ENCODE data around the gene ARHGEF7.

ARHGEF7 gene

GRCh38 chr13:111296417-111296816, 181.3 kb downstream of the ARHGEF7 start:
- Histone ChIP-seq H3K27ac (ENCODE audit: low read depth, low read length) (no peak overlapping the region), H3K23ac (ENCODE audit: low read length) (no peak overlapping the region), H3K79me1 (ENCODE audit: low read length) (no peaks in the 10 kb centered on the region), H3K4me3 (ENCODE audit: low read length) (no peak overlapping the region), H3K18ac (ENCODE audit: low read length) (no peak overlapping the region), H2BK15ac (replicated peaks; ENCODE audit: low read depth) (no peak overlapping the region), H4K5ac (ENCODE audit: low read length) (no peak overlapping the region), H4K8ac (ENCODE audit: low read depth, low read length) (no peak overlapping the region), H3K4me1 (ENCODE audit: control insufficient read depth, low read depth, low read length) (no peaks in the 10 kb centered on the region), H3K4me2 (ENCODE audit: low read length) (no peak overlapping the region), H3K9ac (ENCODE audit: low read length) (no peak overlapping the region), H3K27me3 (ENCODE audit: insufficient read depth, low read length, poor library complexity) (no peaks in the 10 kb centered on the region), H2AK5ac (ENCODE audit: low read length) (no peak overlapping the region), H3K79me2 (ENCODE audit: control insufficient read depth, insufficient read depth, low read length) (no peaks in the 10 kb centered on the region), H2BK5ac (ENCODE audit: low read length) (no peak overlapping the region), H3K56ac (ENCODE audit: low read length) (no peak overlapping the region), H3K36me3 (ENCODE audit: control insufficient read depth, insufficient read depth, low read length) (peaks cover 2% of the 10 kb centered on the region), H2BK120ac (ENCODE audit: low read depth, low read length) (no peak overlapping the region), H3K4ac (ENCODE audit: low read depth, low read length) (no peak overlapping the region)
- no CpG with 5 or more reads among the region's 6 CpGs for WGBS (ENCODE audit: extremely low coverage, insufficient coverage, low lambda C conversion rate)
- DNase-seq, result no peak

- Histone ChIP-seq H3K4ac (ENCODE audit: low read depth, low read length) (no peak overlapping the region), H3K18ac (ENCODE audit: low read length) (no peak overlapping the region), H3K56ac (ENCODE audit: low read length) (no peak overlapping the region), H2AK5ac (ENCODE audit: low read length) (no peak overlapping the region), H2BK15ac (replicated peaks; ENCODE audit: low read depth) (no peak overlapping the region), H3K27me3 (ENCODE audit: insufficient read depth, low read length, poor library complexity) (no peaks in the 10 kb centered on the region), H2BK5ac (ENCODE audit: low read length) (no peak overlapping the region), H3K9ac (ENCODE audit: low read length) (no peak overlapping the region), H4K5ac (ENCODE audit: low read length) (no peak overlapping the region), H3K4me1 (ENCODE audit: control insufficient read depth, low read depth, low read length) (no peaks in the 10 kb centered on the region), H3K27ac (ENCODE audit: low read depth, low read length) (no peak overlapping the region), H3K79me1 (ENCODE audit: low read length) (no peaks in the 10 kb centered on the region), H3K23ac (ENCODE audit: low read length) (no peak overlapping the region), H2BK120ac (ENCODE audit: low read depth, low read length) (no peak overlapping the region), H3K4me2 (ENCODE audit: low read length) (no peak overlapping the region), H4K8ac (ENCODE audit: low read depth, low read length) (no peak overlapping the region), H3K79me2 (ENCODE audit: control insufficient read depth, insufficient read depth, low read length) (no peaks in the 10 kb centered on the region), H3K36me3 (ENCODE audit: control insufficient read depth, insufficient read depth, low read length) (peaks cover 6% of the 10 kb centered on the region), H3K4me3 (ENCODE audit: low read length) (no peak overlapping the region)
- DNase-seq, result no peak
- no CpG with 5 or more reads among the region's 13 CpGs for WGBS (ENCODE audit: extremely low coverage, insufficient coverage, low lambda C conversion rate)
Observed at GRCh38 chr13:111298214-111298975, 183.3 kb downstream of the ARHGEF7 start.

- Histone ChIP-seq H4K8ac (ENCODE audit: low read depth, low read length) (no peak overlapping the region), H3K4me1 (ENCODE audit: control insufficient read depth, low read depth, low read length) (no peaks in the 10 kb centered on the region), H3K27me3 (ENCODE audit: insufficient read depth, low read length, poor library complexity) (no peaks in the 10 kb centered on the region), H2BK120ac (ENCODE audit: low read depth, low read length) (no peak overlapping the region), H3K56ac (ENCODE audit: low read length) (no peak overlapping the region), H3K27ac (ENCODE audit: low read depth, low read length) (no peak overlapping the region), H3K9ac (ENCODE audit: low read length) (no peak overlapping the region), H2AK5ac (ENCODE audit: low read length) (no peak overlapping the region), H3K79me2 (ENCODE audit: control insufficient read depth, insufficient read depth, low read length) (no peaks in the 10 kb centered on the region), H2BK5ac (ENCODE audit: low read length) (no peak overlapping the region), H3K79me1 (ENCODE audit: low read length) (no peaks in the 10 kb centered on the region), H2BK15ac (replicated peaks; ENCODE audit: low read depth) (no peak overlapping the region), H3K18ac (ENCODE audit: low read length) (no peak overlapping the region), H3K36me3 (ENCODE audit: control insufficient read depth, insufficient read depth, low read length) (peaks cover 8% of the 10 kb centered on the region), H3K4ac (ENCODE audit: low read depth, low read length) (no peak overlapping the region), H3K23ac (ENCODE audit: low read length) (no peak overlapping the region), H4K5ac (ENCODE audit: low read length) (no peak overlapping the region), H3K4me3 (ENCODE audit: low read length) (no peak overlapping the region), H3K4me2 (ENCODE audit: low read length) (no peak overlapping the region)
- no peak for DNase-seq
- no CpG with 5 or more reads among the region's 22 CpGs for WGBS (ENCODE audit: extremely low coverage, insufficient coverage, low lambda C conversion rate)
Observed at GRCh38 chr13:111302045-111302726, 187.1 kb downstream of the ARHGEF7 start.

- DNase-seq, result no peak
- no peak overlapping the region for H3K27ac ChIP-seq (ENCODE audit: low read depth, low read length)
- no peak overlapping the region for H3K4ac ChIP-seq (ENCODE audit: low read depth, low read length)
- H2BK5ac ChIP-seq (ENCODE audit: low read length), result no peak overlapping the region
- H3K79me2 ChIP-seq (ENCODE audit: control insufficient read depth, insufficient read depth, low read length), result no peaks in the 10 kb centered on the region
- no peak overlapping the region for H2BK15ac ChIP-seq (replicated peaks; ENCODE audit: low read depth)
- H4K5ac ChIP-seq (ENCODE audit: low read length), result no peak overlapping the region
- peaks cover 9% of the 10 kb centered on the region for H3K36me3 ChIP-seq (ENCODE audit: control insufficient read depth, insufficient read depth, low read length)
- H3K4me2 ChIP-seq (ENCODE audit: low read length), result no peak overlapping the region
- H3K18ac ChIP-seq (ENCODE audit: low read length), result no peak overlapping the region
- H3K9ac ChIP-seq (ENCODE audit: low read length), result no peak overlapping the region
- no peak overlapping the region for H3K4me3 ChIP-seq (ENCODE audit: low read length)
- H2AK5ac ChIP-seq (ENCODE audit: low read length), result no peak overlapping the region
- H3K27me3 ChIP-seq (ENCODE audit: insufficient read depth, low read length, poor library complexity), result no peaks in the 10 kb centered on the region
- H3K4me1 ChIP-seq (ENCODE audit: control insufficient read depth, low read depth, low read length), result no peaks in the 10 kb centered on the region
- H3K79me1 ChIP-seq (ENCODE audit: low read length), result no peaks in the 10 kb centered on the region
- no peak overlapping the region for H3K23ac ChIP-seq (ENCODE audit: low read length)
- WGBS (ENCODE audit: extremely low coverage, insufficient coverage, low lambda C conversion rate), result no CpG with 5 or more reads among the region's 11 CpGs
- H3K56ac ChIP-seq (ENCODE audit: low read length), result no peak overlapping the region
- no peak overlapping the region for H4K8ac ChIP-seq (ENCODE audit: low read depth, low read length)
- no peak overlapping the region for H2BK120ac ChIP-seq (ENCODE audit: low read depth, low read length)
Observed at GRCh38 chr13:111303559-111303958, 188.4 kb downstream of the ARHGEF7 start.

GRCh38 chr13:111304041-111304544, 189.0 kb downstream of the ARHGEF7 start:
- Histone ChIP-seq H3K36me3 (ENCODE audit: control insufficient read depth, insufficient read depth, low read length) (peaks cover 9% of the 10 kb centered on the region), H3K79me2 (ENCODE audit: control insufficient read depth, insufficient read depth, low read length) (no peaks in the 10 kb centered on the region)
- no CpG with 5 or more reads among the region's 15 CpGs for WGBS (ENCODE audit: extremely low coverage, insufficient coverage, low lambda C conversion rate)

More at GRCh38 chr13:111304041-111304544, 189.0 kb downstream of the ARHGEF7 start:
- no peaks in the 10 kb centered on the region for H3K4me1 ChIP-seq (ENCODE audit: control insufficient read depth, low read depth, low read length)
- H3K4me2 ChIP-seq (ENCODE audit: low read length), result no peak overlapping the region
- no peak overlapping the region for H3K4ac ChIP-seq (ENCODE audit: low read depth, low read length)
- H3K9ac ChIP-seq (ENCODE audit: low read length), result no peak overlapping the region
- no peak overlapping the region for H3K18ac ChIP-seq (ENCODE audit: low read length)
- no peak overlapping the region for H2BK5ac ChIP-seq (ENCODE audit: low read length)
- no peak overlapping the region for H3K23ac ChIP-seq (ENCODE audit: low read length)
- no peak overlapping the region for H4K5ac ChIP-seq (ENCODE audit: low read length)
- no peak overlapping the region for H2BK120ac ChIP-seq (ENCODE audit: low read depth, low read length)
- H3K27me3 ChIP-seq (ENCODE audit: insufficient read depth, low read length, poor library complexity), result no peaks in the 10 kb centered on the region
- H4K8ac ChIP-seq (ENCODE audit: low read depth, low read length), result no peak overlapping the region
- H2AK5ac ChIP-seq (ENCODE audit: low read length), result no peak overlapping the region
- no peak overlapping the region for H3K56ac ChIP-seq (ENCODE audit: low read length)
- no peaks in the 10 kb centered on the region for H3K79me1 ChIP-seq (ENCODE audit: low read length)
- H3K27ac ChIP-seq (ENCODE audit: low read depth, low read length), result no peak overlapping the region
- H3K4me3 ChIP-seq (ENCODE audit: low read length), result no peak overlapping the region
- no peak overlapping the region for H2BK15ac ChIP-seq (replicated peaks; ENCODE audit: low read depth)
- DNase-seq, result no peak

Data from mesendoderm (in vitro differentiated cells).